IPS-15b (cell line): ENCODE data around the gene GNA14.

ENCODE experiments used
- H3K27me3 ChIP-seq: one replicate; pipeline ENCODE4 v1.6.1; 2013; ENCODE audit warnings: low read length; ENCODE audit not compliant: control insufficient read depth, insufficient read depth
- H3K36me3 ChIP-seq: one replicate; pipeline ENCODE4 v1.6.1; 2013; ENCODE audit warnings: low read length; ENCODE audit not compliant: control insufficient read depth, insufficient read depth
- H3K4me1 ChIP-seq: one replicate; pipeline ENCODE4 v1.6.1; 2013; ENCODE audit warnings: mild to moderate bottlenecking, low read length; ENCODE audit not compliant: control insufficient read depth, insufficient read depth
- H3K4me3 ChIP-seq: one replicate; pipeline ENCODE4 v1.5.1; 2013; ENCODE audit warnings: low read depth, low read length
- H3K9ac ChIP-seq: one replicate; pipeline ENCODE4 v1.6.1; 2013; ENCODE audit warnings: low read depth, mild to moderate bottlenecking, low read length
- H3K9me3 ChIP-seq: one replicate; pipeline ENCODE4 v1.6.1; 2013; ENCODE audit warnings: mild to moderate bottlenecking, low read length; ENCODE audit not compliant: control insufficient read depth, insufficient read depth

Gene GNA14

GRCh38 chr9:77514886-77515711 lies 133.0 kb downstream of the GNA14 start:
- Histone ChIP-seq H3K36me3 (no peaks in the 10 kb centered on the region), H3K9ac (no peak overlapping the region), H3K27me3 (no peaks in the 10 kb centered on the region), H3K4me1 (no peaks in the 10 kb centered on the region), H3K4me3 (no peak overlapping the region), H3K9me3 (no peaks in the 10 kb centered on the region)

- Histone ChIP-seq H3K36me3 (no peaks in the 10 kb centered on the region), H3K4me1 (no peaks in the 10 kb centered on the region), H3K4me3 (no peak overlapping the region), H3K9ac (no peak overlapping the region), H3K9me3 (no peaks in the 10 kb centered on the region), H3K27me3 (no peaks in the 10 kb centered on the region)
Observed at GRCh38 chr9:77513457-77513856, 134.7 kb downstream of the GNA14 start.

GRCh38 chr9:77512876-77513275 lies 135.2 kb downstream of the GNA14 start:
- Histone ChIP-seq H3K9ac (no peak overlapping the region), H3K9me3 (no peaks in the 10 kb centered on the region), H3K36me3 (no peaks in the 10 kb centered on the region), H3K27me3 (no peaks in the 10 kb centered on the region), H3K4me3 (no peak overlapping the region), H3K4me1 (no peaks in the 10 kb centered on the region)

GRCh38 chr9:77511525-77511924 lies 136.6 kb downstream of the GNA14 start:
- no peak overlapping the region for H3K9ac ChIP-seq
- H3K36me3 ChIP-seq = no peaks in the 10 kb centered on the region

GRCh38 chr9:77510666-77511065 lies 137.5 kb downstream of the GNA14 start:
- Histone ChIP-seq H3K4me1 (no peaks in the 10 kb centered on the region), H3K9ac (no peak overlapping the region), H3K27me3 (no peaks in the 10 kb centered on the region), H3K9me3 (no peaks in the 10 kb centered on the region), H3K36me3 (no peaks in the 10 kb centered on the region), H3K4me3 (no peak overlapping the region)

More at GRCh38 chr9:77511525-77511924, 136.6 kb downstream of the GNA14 start:
- H3K27me3 ChIP-seq = no peaks in the 10 kb centered on the region
- no peaks in the 10 kb centered on the region for H3K9me3 ChIP-seq
- no peaks in the 10 kb centered on the region for H3K4me1 ChIP-seq
- no peak overlapping the region for H3K4me3 ChIP-seq

GRCh38 chr9:77508396-77508795 lies 139.7 kb downstream of the GNA14 start:
- Histone ChIP-seq H3K9ac (no peak overlapping the region), H3K36me3 (no peaks in the 10 kb centered on the region), H3K9me3 (no peaks in the 10 kb centered on the region), H3K4me3 (no peak overlapping the region), H3K4me1 (no peaks in the 10 kb centered on the region), H3K27me3 (no peaks in the 10 kb centered on the region)

- no peaks in the 10 kb centered on the region for H3K4me1 ChIP-seq
Observed at GRCh38 chr9:77507212-77507961, 140.7 kb downstream of the GNA14 start.

GRCh38 chr9:77505232-77505631 lies 142.9 kb downstream of the GNA14 start:
- Histone ChIP-seq H3K4me1 (no peaks in the 10 kb centered on the region), H3K4me3 (no peak overlapping the region), H3K36me3 (no peaks in the 10 kb centered on the region), H3K9me3 (no peaks in the 10 kb centered on the region), H3K9ac (no peak overlapping the region), H3K27me3 (no peaks in the 10 kb centered on the region)

More at GRCh38 chr9:77507212-77507961, 140.7 kb downstream of the GNA14 start:
- Histone ChIP-seq H3K27me3 (no peaks in the 10 kb centered on the region), H3K36me3 (no peaks in the 10 kb centered on the region), H3K4me3 (no peak overlapping the region), H3K9me3 (no peaks in the 10 kb centered on the region), H3K9ac (no peak overlapping the region)

- Histone ChIP-seq H3K9me3 (no peaks in the 10 kb centered on the region), H3K4me1 (no peaks in the 10 kb centered on the region), H3K36me3 (no peaks in the 10 kb centered on the region), H3K9ac (no peak overlapping the region), H3K4me3 (no peak overlapping the region), H3K27me3 (no peaks in the 10 kb centered on the region)
Observed at GRCh38 chr9:77502568-77502967, 145.6 kb downstream of the GNA14 start.

- Histone ChIP-seq H3K4me1 (no peaks in the 10 kb centered on the region), H3K36me3 (no peaks in the 10 kb centered on the region), H3K9me3 (no peaks in the 10 kb centered on the region), H3K4me3 (no peak overlapping the region), H3K27me3 (no peaks in the 10 kb centered on the region), H3K9ac (no peak overlapping the region)
Observed at GRCh38 chr9:77498891-77499290, 149.2 kb downstream of the GNA14 start.

- Histone ChIP-seq H3K36me3 (no peaks in the 10 kb centered on the region), H3K9me3 (no peaks in the 10 kb centered on the region), H3K9ac (no peak overlapping the region), H3K4me3 (no peak overlapping the region), H3K4me1 (no peaks in the 10 kb centered on the region), H3K27me3 (no peaks in the 10 kb centered on the region)
Observed at GRCh38 chr9:77497322-77498198, 150.6 kb downstream of the GNA14 start.
